Thoracic aorta (tissue), 2 donors: ENCODE measurements around the gene RNF157. TPM values are rescaled to one million over a fixed set of nuclear protein-coding genes. Genes with fewer than 3 reads are reported as not detected.

ENCODE experiments used
- ATAC-seq: fragments of 150-250 bp; one replicate; pipeline ENCODE4 v1.8.0; 2017; ENCODE audit warnings: low read depth; ENCODE audit not compliant: insufficient number of reproducible peaks, low FRiP score
- DNase-seq: peaks from one replicate; pipeline ENCODE4 v3.0.0-alpha.2; 2020; ENCODE audit warnings: low spot score
- H3K27ac ChIP-seq, 2 donors: fragments of 200-600 bp; sonication (generic); 1 replicate in 1 of 2; 2 replicates in 1 of 2; pipeline ENCODE4 v1.5.1; 2016; ENCODE audit warnings: mild to moderate bottlenecking in 2 of 2, moderate library complexity in 2 of 2
- H3K27me3 ChIP-seq: fragments of 200-600 bp; sonication (generic); replicated peaks from 2 replicates; pipeline ENCODE4 v1.6.0; 2016; ENCODE audit warnings: mild to moderate bottlenecking; ENCODE audit not compliant: insufficient read depth
- H3K36me3 ChIP-seq: fragments of 200-600 bp; sonication (generic); one replicate; pipeline ENCODE4 v1.5.1; 2016
- H3K4me1 ChIP-seq, 2 donors: fragments of 200-600 bp; sonication (generic); 1 replicate in 1 of 2; 2 replicates in 1 of 2; pipeline versions ENCODE4 v1.5.1 to v1.6.0; 2016; ENCODE audit warnings: low read depth in 2 of 2, mild to moderate bottlenecking in 1 of 2; ENCODE audit not compliant: control insufficient read depth in 1 of 2
- H3K4me3 ChIP-seq: fragments of 200-600 bp; sonication (generic); 2 replicates; pipeline ENCODE4 v1.5.1; 2016; ENCODE audit warnings: mild to moderate bottlenecking
- H3K9me3 ChIP-seq: fragments of 200-600 bp; sonication (generic); 2 replicates; pipeline ENCODE4 v1.5.1; 2016
- total RNA-seq, 2 donors: library from RNA; depleted of rRNA; stranded (reverse); fragments of >200 nt; gene quantifications; one replicate each; pipeline versions ENCODE4 v1.1.0 to v1.2.3, GENCODE V29; 2016
- TF ChIP-seq, protein P1 (sequence below): fragments of 200-600 bp; sonication (generic); IDR thresholded peaks from one replicate; pipeline ENCODE4 v1.5.1; 2019; ENCODE audit warnings: antibody characterized with exemption

Gene RNF157
- total RNA-seq, 2 donors from 2014 or later, result 0.41 to 1.9 TPM

DNA sequence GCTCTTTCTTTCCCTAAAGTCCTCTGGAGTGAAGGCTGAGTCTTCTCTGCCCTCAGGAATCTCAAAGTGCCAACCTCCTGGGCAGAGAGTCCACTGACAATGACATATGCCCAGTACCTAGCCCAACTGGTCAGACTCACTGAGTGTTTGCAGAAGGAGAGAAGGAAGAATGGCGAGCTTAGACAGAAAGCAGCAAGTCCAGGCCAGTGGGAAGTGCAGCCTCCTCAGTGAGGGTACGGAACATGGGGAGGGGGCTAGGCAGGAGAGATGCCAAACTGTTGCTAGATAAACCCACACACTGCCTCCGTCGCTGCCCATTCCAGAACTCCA lies 137.4 kb downstream of the RNF157 start:
- DNase-seq (no peak), ATAC-seq (no peak)
- H3K9me3 ChIP-seq, result no peaks in the 10 kb centered on the region
- no peaks in the 10 kb centered on the region for H3K27me3 ChIP-seq
- peak overlapping the region; percentile 95 for H3K4me3 ChIP-seq
- peaks cover 12 to 20% of the 10 kb centered on the region in 2 donors for H3K4me1 ChIP-seq
- H3K36me3 ChIP-seq, result peaks cover 24% of the 10 kb centered on the region
- H3K27ac ChIP-seq, result peak overlapping the region; percentile 63 to 81
- TF ChIP-seq, protein P1, sequence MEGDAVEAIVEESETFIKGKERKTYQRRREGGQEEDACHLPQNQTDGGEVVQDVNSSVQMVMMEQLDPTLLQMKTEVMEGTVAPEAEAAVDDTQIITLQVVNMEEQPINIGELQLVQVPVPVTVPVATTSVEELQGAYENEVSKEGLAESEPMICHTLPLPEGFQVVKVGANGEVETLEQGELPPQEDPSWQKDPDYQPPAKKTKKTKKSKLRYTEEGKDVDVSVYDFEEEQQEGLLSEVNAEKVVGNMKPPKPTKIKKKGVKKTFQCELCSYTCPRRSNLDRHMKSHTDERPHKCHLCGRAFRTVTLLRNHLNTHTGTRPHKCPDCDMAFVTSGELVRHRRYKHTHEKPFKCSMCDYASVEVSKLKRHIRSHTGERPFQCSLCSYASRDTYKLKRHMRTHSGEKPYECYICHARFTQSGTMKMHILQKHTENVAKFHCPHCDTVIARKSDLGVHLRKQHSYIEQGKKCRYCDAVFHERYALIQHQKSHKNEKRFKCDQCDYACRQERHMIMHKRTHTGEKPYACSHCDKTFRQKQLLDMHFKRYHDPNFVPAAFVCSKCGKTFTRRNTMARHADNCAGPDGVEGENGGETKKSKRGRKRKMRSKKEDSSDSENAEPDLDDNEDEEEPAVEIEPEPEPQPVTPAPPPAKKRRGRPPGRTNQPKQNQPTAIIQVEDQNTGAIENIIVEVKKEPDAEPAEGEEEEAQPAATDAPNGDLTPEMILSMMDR, result no peak

DNA sequence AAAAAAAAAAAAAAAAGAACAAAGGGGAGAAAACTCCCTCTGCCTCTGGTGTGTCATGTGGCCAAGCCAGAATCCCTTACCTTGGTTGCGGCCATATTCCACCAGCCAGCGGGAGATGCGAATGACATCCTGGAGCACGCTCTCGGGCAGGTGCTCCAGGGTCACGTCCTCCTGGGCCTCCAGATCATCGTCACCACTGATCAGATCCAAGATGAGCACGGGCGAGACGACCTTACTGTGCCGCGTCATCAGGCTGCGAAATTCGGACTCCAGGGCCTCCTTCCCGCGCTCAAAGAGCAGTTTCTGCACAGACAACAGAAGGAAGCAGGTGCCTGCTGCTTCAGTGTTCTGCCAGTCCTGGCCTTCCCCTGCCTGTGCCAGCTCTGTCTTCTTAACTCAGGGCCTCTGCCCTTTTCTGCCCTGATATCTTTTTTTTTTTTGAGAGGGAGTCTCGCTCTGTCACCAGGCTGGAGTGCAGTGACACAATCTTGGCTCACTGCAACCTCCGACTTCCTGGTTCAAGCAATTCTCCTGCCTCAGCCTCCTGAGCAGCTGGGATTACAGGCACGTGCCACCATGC lies 142.5 kb downstream of the RNF157 start:
- no peaks in the 10 kb centered on the region for H3K9me3 ChIP-seq
- H3K27ac ChIP-seq, result no peak overlapping the region
- H3K27me3 ChIP-seq, result no peaks in the 10 kb centered on the region
- no peak overlapping the region for H3K4me3 ChIP-seq
- ATAC-seq (no peak), DNase-seq (no peak)
- peaks cover 54% of the 10 kb centered on the region for H3K36me3 ChIP-seq
- TF ChIP-seq, protein P1, result no peak
- H3K4me1 ChIP-seq, result peaks cover 10 to 17% of the 10 kb centered on the region in 2 donors

DNA sequence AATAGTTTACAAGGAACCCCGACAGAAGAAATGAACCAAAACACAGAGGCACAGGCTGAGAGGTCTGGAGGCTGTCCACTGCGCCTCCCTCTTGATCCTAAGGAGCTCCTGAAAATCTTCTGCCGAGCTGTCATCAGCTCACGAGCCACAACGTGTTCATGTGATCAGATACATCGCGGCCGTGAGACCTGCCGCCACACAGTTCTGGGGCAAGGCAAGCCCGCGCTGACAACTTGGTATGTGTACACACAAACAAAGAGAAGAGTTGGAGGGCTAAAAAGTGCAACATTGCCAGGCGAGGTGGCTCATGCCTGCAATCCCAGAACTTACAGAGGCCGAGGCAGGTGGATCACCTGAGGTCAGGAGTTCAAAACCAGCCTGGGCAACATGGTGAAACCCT lies 144.3 kb downstream of the RNF157 start:
- ATAC-seq (no peak), DNase-seq (no peak)
- no peaks in the 10 kb centered on the region for H3K27me3 ChIP-seq
- no peak overlapping the region for H3K4me3 ChIP-seq
- no peaks in the 10 kb centered on the region for H3K4me1 ChIP-seq
- H3K36me3 ChIP-seq, result peaks cover 47% of the 10 kb centered on the region
- TF ChIP-seq, protein P1, result no peak
- H3K27ac ChIP-seq, result no peak overlapping the region
- H3K9me3 ChIP-seq, result no peaks in the 10 kb centered on the region

DNA sequence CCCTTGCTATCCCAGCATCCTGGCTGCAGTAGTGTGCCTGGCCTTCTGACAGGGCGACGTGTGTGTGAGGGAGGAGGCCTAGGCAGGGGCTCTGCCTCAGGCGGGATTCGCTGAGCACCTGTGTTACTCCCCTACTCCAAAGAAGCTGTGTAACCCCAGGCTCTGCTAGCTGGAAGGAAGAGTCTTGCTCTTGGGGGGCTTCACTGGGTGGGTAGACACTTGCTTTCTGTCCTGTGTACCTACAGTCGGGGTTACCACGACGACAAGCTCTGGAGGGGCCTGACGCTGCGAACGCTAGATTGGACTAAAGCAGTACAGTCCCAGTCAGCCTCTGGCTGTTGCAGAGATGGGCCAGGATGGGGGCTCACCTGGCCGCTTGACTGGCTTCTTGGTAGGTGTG lies 146.2 kb downstream of the RNF157 start:
- no peaks in the 10 kb centered on the region for H3K4me1 ChIP-seq
- ATAC-seq, result no peak

DNA sequence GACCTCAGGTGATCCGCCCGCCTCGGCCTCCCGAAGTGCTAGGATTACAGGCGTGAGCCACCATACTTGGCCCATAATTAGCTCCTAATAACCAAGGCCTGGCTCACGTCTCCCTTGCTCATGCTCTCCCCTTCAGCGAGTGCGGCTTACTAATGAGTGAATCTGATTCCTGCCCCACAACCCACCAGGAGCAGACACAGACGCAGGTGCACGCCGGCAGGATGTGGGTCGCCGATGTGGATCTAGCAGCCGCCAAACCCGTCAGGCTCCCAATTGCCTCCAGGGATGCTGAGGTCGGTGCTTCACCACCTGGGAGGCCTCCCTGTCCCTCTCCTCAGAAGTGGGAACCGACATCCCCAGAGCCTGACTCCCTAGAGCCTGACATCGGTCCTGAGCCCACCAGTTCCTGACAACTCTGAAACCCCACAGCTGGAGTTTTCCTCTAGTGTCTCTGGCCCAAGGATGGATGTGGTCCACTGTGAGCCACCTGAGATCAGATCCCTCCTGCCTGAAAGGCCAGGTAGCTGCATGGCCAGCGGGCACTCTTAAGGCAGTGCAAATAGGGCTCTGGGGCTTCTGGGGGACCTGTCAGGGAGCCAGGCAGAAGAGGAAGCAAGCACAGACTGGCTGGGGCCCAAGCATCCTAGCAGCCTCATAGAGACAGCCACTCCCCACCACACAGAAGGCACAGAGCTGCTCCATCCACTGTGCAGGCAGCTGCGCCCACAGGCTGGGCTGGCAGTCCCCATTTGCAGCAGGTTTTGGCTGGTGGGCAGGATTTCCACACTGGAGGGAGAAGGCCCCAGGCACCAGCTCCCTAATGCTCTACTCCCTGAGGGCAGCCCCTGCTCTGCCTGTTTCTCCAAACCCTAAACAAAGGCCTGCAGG lies 147.5 kb downstream of the RNF157 start:
- Histone ChIP-seq H3K4me3 (no peak overlapping the region), H3K27me3 (no peaks in the 10 kb centered on the region), H3K36me3 (peaks cover 64% of the 10 kb centered on the region), H3K9me3 (no peaks in the 10 kb centered on the region), H3K27ac (no peak overlapping the region), H3K4me1 (no peaks in the 10 kb centered on the region)
- TF ChIP-seq, protein P1, result no peak
- DNase-seq (no peak), ATAC-seq (no peak)

More for the DNA sequence above, 146.2 kb downstream of the RNF157 start:
- Histone ChIP-seq H3K4me3 (no peak overlapping the region), H3K27ac (no peak overlapping the region), H3K9me3 (no peaks in the 10 kb centered on the region), H3K36me3 (peaks cover 58% of the 10 kb centered on the region), H3K27me3 (no peaks in the 10 kb centered on the region)
- TF ChIP-seq, protein P1, result no peak
- no peak for DNase-seq

Other genes with a start within 250 kb of the RNF157 start
- gene CDK3, start 239.6 kb downstream of the RNF157 start, total RNA-seq, result 1 to 10 TPM; 3.2 to 4.9 TPM
- 1 to 10 TPM; 1.4 to 1.6 TPM for gene EVPL, start 213.2 kb downstream of the RNF157 start, total RNA-seq
- 10 to 100 TPM; 19.1 to 39.9 TPM for gene SRP68, start 168.0 kb downstream of the RNF157 start, total RNA-seq
- gene GALR2, start 165.7 kb downstream of the RNF157 start, total RNA-seq, result 1 to 10 TPM in 1 of 2 donors, not detected in 1; 1.4 TPM
- not detected for gene ZACN, start 161.3 kb downstream of the RNF157 start, total RNA-seq
- 10 to 100 TPM; 79.7 to 94.0 TPM for gene EXOC7, start 136.7 kb downstream of the RNF157 start, total RNA-seq
- gene FOXJ1, start 99.2 kb downstream of the RNF157 start, total RNA-seq, result not detected
- gene UBALD2, start 24.9 kb upstream of the RNF157 start, total RNA-seq, result 10 to 100 TPM in 1 of 2 donors, 1 to 10 TPM in 1; 9.9 to 14.9 TPM
- gene QRICH2, start 67.8 kb upstream of the RNF157 start, total RNA-seq, result 1 to 10 TPM; 6.1 to 6.9 TPM
- 10 to 100 TPM; 57.8 to 83.9 TPM for gene PRPSAP1, start 113.4 kb upstream of the RNF157 start, total RNA-seq
- 10 to 100 TPM; 46.8 to 47.4 TPM for gene SPHK1, start 144.1 kb upstream of the RNF157 start, total RNA-seq
- 10 to 100 TPM; 16.4 to 31.1 TPM for gene UBE2O, start 212.7 kb upstream of the RNF157 start, total RNA-seq
- not detected for gene AANAT, start 227.1 kb upstream of the RNF157 start, total RNA-seq